NT2/D1 (cell line): ENCODE measurements around the gene LTBP2.

Source experiments
- DNase-seq: peaks from one replicate; pipeline ENCODE4 v3.0.0-alpha.2; 2011; ENCODE audit warnings: low read depth, low spot score
- H3K27me3 ChIP-seq: 2 replicates; pipeline ENCODE4 v1.6.0; 2011; ENCODE audit warnings: mild to moderate bottlenecking; ENCODE audit not compliant: insufficient read length, insufficient read depth
- H3K36me3 ChIP-seq: 2 replicates; pipeline ENCODE4 v1.6.1; 2011; ENCODE audit warnings: mild to moderate bottlenecking, low read length, mixed read lengths; ENCODE audit not compliant: insufficient read depth, insufficient read length
- H3K4me1 ChIP-seq: 2 replicates; pipeline ENCODE4 v1.5.1; 2011; ENCODE audit not compliant: insufficient read depth, insufficient read length
- H3K4me3 ChIP-seq: 2 replicates; pipeline ENCODE4 v1.5.1; 2011; ENCODE audit warnings: low read depth; ENCODE audit not compliant: insufficient read length
- H3K9ac ChIP-seq: 2 replicates; pipeline ENCODE4 v1.6.0; 2011; ENCODE audit warnings: low read depth; ENCODE audit not compliant: insufficient read length
- H3K9me3 ChIP-seq: 2 replicates; pipeline ENCODE4 v1.5.1; 2011; ENCODE audit warnings: mild to moderate bottlenecking, low read length; ENCODE audit not compliant: insufficient read depth
- SUZ12 ChIP-seq: IDR thresholded peaks from 2 replicates; pipeline ENCODE4 v1.6.1; 2011; ENCODE audit not compliant: insufficient read length, insufficient read depth; ENCODE audit errors: extremely low read depth
- YY1 ChIP-seq: IDR thresholded peaks from 2 replicates; pipeline ENCODE4 v1.6.1; 2011; ENCODE audit not compliant: insufficient read length, insufficient read depth
- ZNF274 ChIP-seq: IDR thresholded peaks from 2 replicates; pipeline ENCODE4 v1.6.1; 2011; ENCODE audit warnings: mild to moderate bottlenecking, low read depth, low read length

LTBP2 gene

DNA sequence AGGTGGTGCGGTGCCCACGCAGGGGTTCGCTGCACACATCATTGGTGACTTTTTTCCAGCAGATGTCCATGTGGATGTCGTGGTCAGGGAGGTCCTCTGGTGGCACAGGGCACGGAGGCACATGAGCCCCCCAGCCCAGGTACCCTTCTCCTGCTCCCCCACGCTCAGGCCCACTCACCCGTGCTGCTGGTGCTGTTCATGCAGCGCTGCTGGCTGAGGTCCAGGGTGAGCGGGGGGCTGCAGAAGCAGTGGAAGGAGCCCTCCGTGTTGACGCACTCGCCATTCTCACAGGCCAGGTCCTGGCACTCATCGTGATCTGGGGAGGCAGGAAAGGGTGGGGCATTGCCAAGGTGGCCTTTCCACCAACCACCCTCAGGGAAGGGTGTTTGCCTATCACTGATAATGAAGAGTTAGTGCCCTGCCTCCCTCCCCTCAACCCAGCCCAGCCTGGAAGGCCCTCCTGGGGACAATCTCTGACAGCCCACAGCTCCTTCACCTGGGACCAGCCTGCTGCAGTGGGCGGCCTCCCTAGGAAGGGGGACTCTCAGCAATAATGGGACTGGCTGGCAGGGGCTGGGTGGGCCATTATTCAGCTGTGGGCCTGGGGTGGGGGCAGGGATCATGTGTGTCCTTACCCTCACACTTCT is 108.6 kb downstream of the LTBP2 start:
- no peak for TF ChIP-seq YY1
- no peak for DNase-seq
- no peak overlapping the region for H3K4me3 ChIP-seq
- H3K27me3 ChIP-seq: no peaks in the 10 kb centered on the region
- peaks cover 18% of the 10 kb centered on the region for H3K36me3 ChIP-seq
- H3K4me1 ChIP-seq: peaks cover 20% of the 10 kb centered on the region
- H3K9me3 ChIP-seq: no peaks in the 10 kb centered on the region
- peak overlapping the region; percentile 29 for H3K9ac ChIP-seq

- no peak overlapping the region for H3K4me3 ChIP-seq
- H3K4me1 ChIP-seq: peaks cover 20% of the 10 kb centered on the region
- no peak overlapping the region for H3K9ac ChIP-seq
- TF ChIP-seq YY1 (no peak), SUZ12 (no peak), ZNF274 (no peak)
- H3K36me3 ChIP-seq: peaks cover 23% of the 10 kb centered on the region
- peak; percentile 33 for DNase-seq
- no peaks in the 10 kb centered on the region for H3K27me3 ChIP-seq
- H3K9me3 ChIP-seq: no peaks in the 10 kb centered on the region
These were observed 109.6 kb downstream of the LTBP2 start for GRCh38 chr14:74502236-74503019.

- H3K9ac ChIP-seq: peak overlapping the region; percentile 25
- H3K27me3 ChIP-seq: no peaks in the 10 kb centered on the region
- TF ChIP-seq SUZ12: no peak
- no peak for TF ChIP-seq YY1
- TF ChIP-seq ZNF274: no peak
- H3K9me3 ChIP-seq: no peaks in the 10 kb centered on the region
- no peak for DNase-seq
- peaks cover 20% of the 10 kb centered on the region for H3K4me1 ChIP-seq
- peaks cover 25% of the 10 kb centered on the region for H3K36me3 ChIP-seq
- H3K4me3 ChIP-seq: no peak overlapping the region
These were observed 110.3 kb downstream of the LTBP2 start for GRCh38 chr14:74501691-74502090.

- H3K4me3 ChIP-seq: no peak overlapping the region
- DNase-seq: no peak
- TF ChIP-seq ZNF274 (no peak), SUZ12 (no peak), YY1 (no peak)
- H3K36me3 ChIP-seq: peaks cover 30% of the 10 kb centered on the region
- H3K27me3 ChIP-seq: no peaks in the 10 kb centered on the region
- peaks cover 20% of the 10 kb centered on the region for H3K4me1 ChIP-seq
- peak overlapping the region; percentile 5 for H3K9ac ChIP-seq
- H3K9me3 ChIP-seq: no peaks in the 10 kb centered on the region
These were observed 110.9 kb downstream of the LTBP2 start for GRCh38 chr14:74501135-74501614.

- Histone ChIP-seq H3K4me3 (no peak overlapping the region), H3K36me3 (peaks cover 35% of the 10 kb centered on the region), H3K4me1 (peaks cover 20% of the 10 kb centered on the region), H3K27me3 (no peaks in the 10 kb centered on the region), H3K9ac (peak overlapping the region; percentile 39), H3K9me3 (no peaks in the 10 kb centered on the region)
- no peak for DNase-seq
- TF ChIP-seq ZNF274 (no peak), SUZ12 (no peak), YY1 (no peak)
These were observed 111.5 kb downstream of the LTBP2 start for GRCh38 chr14:74500417-74501134.

DNA sequence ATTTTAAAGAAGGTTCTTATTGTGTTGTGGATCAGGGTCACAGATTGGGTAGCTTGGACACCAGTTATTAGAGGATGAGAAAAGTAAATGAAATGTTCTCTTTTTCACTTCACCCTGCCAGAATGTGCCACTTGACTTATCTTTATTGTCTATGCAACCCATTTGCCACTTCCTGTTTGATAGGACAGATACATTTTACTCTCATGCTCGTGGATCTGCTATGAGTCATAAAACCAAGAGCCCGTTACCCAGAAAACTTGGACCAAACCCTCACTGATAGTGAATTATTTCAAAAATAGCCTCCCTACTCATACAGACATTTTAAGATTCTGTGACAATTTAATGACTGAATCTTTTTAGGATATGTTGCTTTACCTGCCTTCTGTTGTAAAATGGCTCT is 116.7 kb downstream of the LTBP2 start:
- TF ChIP-seq YY1 (no peak), SUZ12 (no peak), ZNF274 (no peak)
- Histone ChIP-seq H3K36me3 (peaks cover 30% of the 10 kb centered on the region), H3K27me3 (no peaks in the 10 kb centered on the region), H3K4me3 (no peak overlapping the region), H3K4me1 (peaks cover 3% of the 10 kb centered on the region), H3K9ac (no peak overlapping the region), H3K9me3 (no peaks in the 10 kb centered on the region)
- DNase-seq: no peak
